ENCODE measurements around the gene TNFRSF1A. TPM values are rescaled to one million over a fixed set of nuclear protein-coding genes. Genes with fewer than 3 reads are reported as not detected.

Gene TNFRSF1A
- 34.3 and 40.2 TPM in 2 replicates for total RNA-seq (2014; rRNA removed; shearing (Covaris generic))

DNA sequence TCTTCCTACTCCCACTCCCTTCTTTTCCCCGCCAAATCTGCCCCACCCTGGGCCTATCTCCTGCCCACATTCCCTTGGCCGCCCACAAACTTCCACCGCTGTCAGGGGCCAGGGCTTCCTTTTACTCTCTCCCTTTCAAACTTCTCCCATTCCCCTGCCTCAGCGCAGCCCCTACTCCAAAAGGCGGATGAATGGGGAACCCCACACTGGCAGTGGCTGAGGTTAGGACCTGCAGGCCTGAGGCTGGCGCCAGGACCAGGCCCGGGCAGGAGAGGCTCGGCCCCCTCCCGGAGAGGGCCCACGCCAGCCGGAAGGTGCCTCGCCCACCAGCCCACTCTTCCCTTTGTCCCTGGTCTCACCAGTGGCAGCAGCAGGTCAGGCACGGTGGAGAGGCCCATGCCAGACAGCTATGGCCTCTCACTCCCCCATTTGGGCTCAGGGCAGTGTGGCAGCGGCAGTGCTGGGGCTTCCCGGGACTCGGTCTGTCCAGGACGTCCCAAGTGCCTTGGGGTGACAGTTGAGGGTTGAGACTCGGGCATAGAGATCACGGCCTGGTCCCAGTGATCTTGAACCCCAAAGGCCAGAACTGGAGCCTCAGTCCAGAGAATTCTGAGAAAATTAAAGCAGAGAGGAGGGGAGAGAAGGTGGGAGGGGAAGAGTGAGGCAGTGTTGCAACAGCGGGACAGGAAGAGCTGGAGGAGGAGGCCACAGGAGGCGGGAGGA, at the start of gene TNFRSF1A:
Gene TNFRSF1A (minus strand): TSS at position 660 of the 723 bp plus-strand sequence. CDS start 262 bp downstream, at position 398.
- Histone ChIP-seq H3K9me3 (replicated peaks) (no peaks in the 10 kb centered on the region), H3K36me3 (no peaks in the 10 kb centered on the region), H3K27me3 (no peaks in the 10 kb centered on the region), H3K4me1 (peaks cover 20% of the 10 kb centered on the region), H3K4me3 (peak within 1 kb of the TSS; percentile 93), H3K27ac (peak within 1 kb of the TSS; percentile 71)
- DNase-seq, result peak; percentile 62 to 76

DNA sequence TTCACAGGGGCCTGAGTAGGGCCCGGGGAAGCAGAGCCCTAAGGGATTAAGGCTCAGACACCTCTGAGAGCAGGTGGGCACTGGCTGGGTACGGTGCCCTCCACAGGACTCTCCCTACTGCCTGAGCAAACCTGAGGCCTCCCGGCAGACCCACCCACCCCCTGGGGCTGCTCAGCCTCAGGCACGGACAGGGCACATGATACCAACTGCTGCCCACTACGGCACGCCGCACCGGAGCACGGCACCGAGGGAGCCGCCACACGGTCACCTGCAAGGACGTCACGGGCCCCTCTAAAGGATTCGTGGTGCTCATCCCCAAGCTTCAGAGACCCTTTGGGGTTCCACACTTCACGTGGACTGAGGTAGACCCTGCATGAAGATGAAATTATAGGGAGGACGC, 49.1 kb upstream of the TNFRSF1A start:
- no peak overlapping the region for H3K4me3 ChIP-seq
- H3K27me3 ChIP-seq, result no peaks in the 10 kb centered on the region
- H3K36me3 ChIP-seq, result peaks cover 3% of the 10 kb centered on the region; the same call in 1 of the 2 replicates
- no peaks in the 10 kb centered on the region for H3K9me3 ChIP-seq (replicated peaks)
- no peaks in the 10 kb centered on the region for H3K4me1 ChIP-seq
- DNase-seq, result no peak
- H3K27ac ChIP-seq, result no peak overlapping the region

DNA sequence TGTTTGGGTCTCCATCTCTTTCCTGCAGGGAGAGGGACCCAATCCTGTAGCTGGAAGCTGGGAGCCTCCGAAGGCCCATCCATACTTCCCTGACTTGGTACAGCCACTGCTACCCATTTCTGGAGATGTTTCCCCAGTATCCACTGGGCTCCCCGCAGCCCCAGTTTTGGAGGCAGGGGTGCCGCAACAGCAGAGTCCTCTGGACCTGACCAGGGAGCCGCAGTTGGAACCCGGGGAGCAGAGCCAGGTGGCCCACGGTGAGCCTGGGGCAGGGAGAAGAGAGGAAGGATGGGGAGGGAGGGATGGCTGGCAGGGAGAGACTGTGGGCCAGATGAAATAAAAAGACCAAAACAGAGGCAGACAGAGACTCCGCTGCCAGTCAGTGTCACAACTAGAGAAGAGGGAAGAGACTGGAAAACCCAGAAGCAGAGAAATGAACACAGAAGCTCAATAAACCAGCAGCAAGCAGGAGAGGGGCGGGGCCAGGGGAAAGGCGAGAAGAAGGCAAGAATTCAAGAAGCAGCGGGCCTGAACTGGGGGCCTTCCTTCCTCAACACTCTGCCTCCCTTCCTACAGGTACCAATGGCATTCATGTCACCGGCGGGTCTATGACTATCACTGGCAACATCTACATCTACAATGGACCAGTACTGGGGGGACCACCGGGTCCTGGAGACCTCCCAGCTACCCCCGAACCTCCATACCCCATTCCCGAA, 48.4 kb upstream of the TNFRSF1A start:
- no peak for DNase-seq
- Histone ChIP-seq H3K9me3 (replicated peaks) (no peaks in the 10 kb centered on the region), H3K27ac (no peak overlapping the region), H3K4me1 (no peaks in the 10 kb centered on the region), H3K4me3 (no peak overlapping the region), H3K36me3 (peaks cover 3% of the 10 kb centered on the region; the same call in 1 of the 2 replicates), H3K27me3 (no peaks in the 10 kb centered on the region)

DNA sequence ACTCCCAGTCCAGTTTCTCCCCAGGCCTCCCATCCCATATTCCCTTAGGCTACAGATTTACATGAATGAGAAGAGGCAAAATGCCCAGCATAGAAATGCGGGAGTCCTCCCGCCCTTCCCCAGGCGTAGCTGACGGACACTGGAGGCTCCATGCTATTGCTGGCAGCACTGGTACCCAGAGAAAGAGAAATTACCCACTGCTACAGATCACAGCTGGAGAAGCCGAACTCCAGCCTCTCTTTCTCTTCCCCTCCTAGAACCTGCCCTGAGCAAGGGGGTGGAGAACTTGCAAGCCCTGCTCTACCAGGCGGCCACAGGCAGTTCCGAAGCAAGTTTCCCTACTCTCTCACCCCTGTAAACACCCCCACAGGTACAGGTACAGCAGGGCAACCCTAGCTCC, 45.7 kb upstream of the TNFRSF1A start:
- Histone ChIP-seq H3K4me1 (no peaks in the 10 kb centered on the region), H3K36me3 (peaks cover 3% of the 10 kb centered on the region; the same call in 1 of the 2 replicates), H3K27me3 (no peaks in the 10 kb centered on the region), H3K27ac (no peak overlapping the region), H3K9me3 (replicated peaks) (no peaks in the 10 kb centered on the region), H3K4me3 (no peak overlapping the region)
- no peak for DNase-seq

DNA sequence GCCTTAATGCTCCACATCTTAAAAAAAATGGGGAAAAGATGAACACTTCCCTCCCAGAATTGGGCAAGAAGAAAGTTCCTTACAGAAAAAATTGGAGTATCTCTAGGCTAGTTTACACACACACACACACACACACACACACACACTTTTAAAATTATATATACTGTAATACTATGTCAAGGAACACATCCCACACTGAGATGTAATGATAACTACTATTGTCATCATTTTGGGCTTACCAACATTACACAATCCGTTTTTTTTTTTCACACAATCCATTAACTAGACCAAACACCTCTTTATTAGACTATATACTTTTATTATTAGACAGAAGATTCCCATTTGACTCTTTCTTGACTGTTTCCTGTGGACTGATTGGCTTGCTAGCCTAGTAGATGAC, 44.6 kb upstream of the TNFRSF1A start:
- no peaks in the 10 kb centered on the region for H3K27me3 ChIP-seq
- no peak for DNase-seq
- H3K36me3 ChIP-seq, result peaks cover 3% of the 10 kb centered on the region; the same call in 1 of the 2 replicates
- no peak overlapping the region for H3K4me3 ChIP-seq
- H3K27ac ChIP-seq, result no peak overlapping the region
- no peaks in the 10 kb centered on the region for H3K9me3 ChIP-seq (replicated peaks)
- H3K4me1 ChIP-seq, result no peaks in the 10 kb centered on the region

DNA sequence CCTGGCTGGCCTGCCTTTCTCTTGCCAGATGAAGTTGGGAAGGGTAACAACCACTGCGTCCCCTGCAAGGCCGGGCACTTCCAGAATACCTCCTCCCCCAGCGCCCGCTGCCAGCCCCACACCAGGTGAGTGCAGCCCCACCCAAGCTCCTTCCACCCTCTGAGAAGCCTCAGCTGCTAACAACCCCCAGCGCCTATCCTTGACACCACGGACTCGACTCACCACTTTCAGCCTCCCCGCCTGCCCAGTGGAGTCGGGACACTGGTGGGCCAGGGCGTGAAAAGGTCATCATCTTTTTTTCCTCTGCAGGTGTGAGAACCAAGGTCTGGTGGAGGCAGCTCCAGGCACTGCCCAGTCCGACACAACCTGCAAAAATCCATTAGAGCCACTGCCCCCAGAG, 44.2 kb upstream of the TNFRSF1A start:
- Histone ChIP-seq H3K27ac (no peak overlapping the region), H3K27me3 (no peaks in the 10 kb centered on the region; the same call in 1 of the 2 replicates), H3K4me3 (no peak overlapping the region), H3K4me1 (no peaks in the 10 kb centered on the region), H3K36me3 (peaks cover 3% of the 10 kb centered on the region; the same call in 1 of the 2 replicates), H3K9me3 (replicated peaks) (no peaks in the 10 kb centered on the region)
- no peak for DNase-seq

DNA sequence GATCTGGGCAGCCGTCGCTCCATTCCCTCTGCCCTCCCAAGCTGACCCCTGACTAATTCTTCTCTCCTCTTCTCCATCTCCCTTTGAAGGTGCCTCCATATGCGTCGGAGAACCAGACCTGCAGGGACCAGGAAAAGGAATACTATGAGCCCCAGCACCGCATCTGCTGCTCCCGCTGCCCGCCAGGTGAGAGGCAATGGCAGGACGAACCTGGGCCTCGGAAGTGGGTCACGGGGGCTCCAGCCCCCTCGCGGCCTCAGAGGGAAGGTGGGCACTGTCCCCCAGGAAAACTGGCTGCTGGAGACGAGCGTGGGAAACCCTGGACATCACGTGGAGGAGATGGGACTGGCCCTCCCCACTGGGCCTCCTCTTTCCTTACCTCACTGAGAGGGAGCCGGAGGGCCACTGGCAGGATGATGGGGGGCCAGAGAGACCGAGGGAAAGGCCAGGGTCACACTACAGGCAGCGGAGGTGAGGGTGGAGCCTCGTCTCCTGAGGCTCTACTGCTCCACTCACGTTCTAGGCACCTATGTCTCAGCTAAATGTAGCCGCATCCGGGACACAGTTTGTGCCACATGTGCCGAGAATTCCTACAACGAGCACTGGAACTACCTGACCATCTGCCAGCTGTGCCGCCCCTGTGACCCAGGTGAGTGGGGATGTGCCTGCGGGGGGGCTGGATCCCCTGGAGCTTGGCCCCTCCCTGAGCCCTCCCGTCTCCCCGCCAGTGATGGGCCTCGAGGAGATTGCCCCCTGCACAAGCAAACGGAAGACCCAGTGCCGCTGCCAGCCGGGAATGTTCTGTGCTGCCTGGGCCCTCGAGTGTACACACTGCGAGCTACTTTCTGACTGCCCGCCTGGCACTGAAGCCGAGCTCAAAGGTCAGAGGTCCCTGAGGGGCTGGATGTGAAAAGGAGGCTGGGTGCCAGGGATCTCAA, 42.9 kb upstream of the TNFRSF1A start:
- H3K4me3 ChIP-seq, result peak overlapping the region; percentile 66
- H3K4me1 ChIP-seq, result no peaks in the 10 kb centered on the region
- no peaks in the 10 kb centered on the region for H3K9me3 ChIP-seq (replicated peaks)
- H3K36me3 ChIP-seq, result peaks cover 3% of the 10 kb centered on the region; the same call in 1 of the 2 replicates
- no peaks in the 10 kb centered on the region; the same call in 1 of the 2 replicates for H3K27me3 ChIP-seq
- peak overlapping the region; percentile 76 for H3K27ac ChIP-seq
- no peak for DNase-seq

DNA sequence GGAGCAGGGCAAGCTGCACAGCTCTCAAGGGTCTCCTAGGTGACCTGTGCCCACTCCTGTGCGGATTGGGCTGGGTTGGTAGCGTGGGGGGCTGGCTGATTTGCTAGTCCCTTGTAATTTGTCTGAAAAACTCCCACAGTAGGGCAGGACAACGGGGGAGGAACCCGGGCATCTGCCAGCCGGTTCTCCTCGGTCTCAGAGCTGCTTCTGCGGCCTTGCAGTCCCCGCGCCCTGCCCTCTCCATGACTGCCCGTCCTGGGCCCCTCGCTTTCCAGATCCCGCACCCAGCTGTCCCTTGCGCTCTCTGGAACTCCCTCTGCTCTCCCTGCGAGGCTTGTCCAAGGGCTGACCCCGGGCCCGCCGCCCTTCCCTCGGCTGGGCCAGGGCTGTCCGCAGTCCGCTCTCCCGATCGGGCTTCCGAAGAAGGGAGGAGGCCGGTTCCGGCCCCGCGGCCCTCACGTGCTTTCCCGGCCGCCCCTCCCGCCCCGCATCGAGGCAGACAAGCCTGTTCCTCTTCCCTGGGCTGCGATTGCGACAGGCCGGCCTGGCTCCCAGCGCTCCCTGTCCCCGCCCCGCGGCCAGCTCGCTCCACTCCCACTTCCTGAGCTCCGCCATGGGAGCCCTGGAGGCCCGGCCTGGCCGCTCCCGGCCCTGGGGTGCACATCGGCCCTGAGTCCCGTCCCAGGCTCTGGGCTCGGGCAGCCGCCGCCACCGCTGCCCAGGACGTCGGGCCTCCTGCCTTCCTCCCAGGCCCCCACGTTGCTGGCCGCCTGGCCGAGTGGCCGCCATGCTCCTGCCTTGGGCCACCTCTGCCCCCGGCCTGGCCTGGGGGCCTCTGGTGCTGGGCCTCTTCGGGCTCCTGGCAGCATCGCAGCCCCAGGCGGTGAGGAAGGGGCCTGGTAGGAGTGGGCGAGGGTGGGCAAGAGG, 42.0 kb upstream of the TNFRSF1A start, which contains the start of gene LTBR:
Gene LTBR (plus strand): TSS at position 591 of the 927 bp plus-strand sequence. CDS start 197 bp downstream, at position 788.
- peak; percentile 80 to 82 for DNase-seq
- Histone ChIP-seq H3K27ac (peak within 1 kb of the TSS; percentile 76), H3K27me3 (no peaks in the 10 kb centered on the region; the same call in 1 of the 2 replicates), H3K4me1 (no peaks in the 10 kb centered on the region), H3K9me3 (replicated peaks) (no peaks in the 10 kb centered on the region), H3K4me3 (peak within 1 kb of the TSS; percentile 66), H3K36me3 (peaks cover 3% of the 10 kb centered on the region; the same call in 1 of the 2 replicates)

DNA sequence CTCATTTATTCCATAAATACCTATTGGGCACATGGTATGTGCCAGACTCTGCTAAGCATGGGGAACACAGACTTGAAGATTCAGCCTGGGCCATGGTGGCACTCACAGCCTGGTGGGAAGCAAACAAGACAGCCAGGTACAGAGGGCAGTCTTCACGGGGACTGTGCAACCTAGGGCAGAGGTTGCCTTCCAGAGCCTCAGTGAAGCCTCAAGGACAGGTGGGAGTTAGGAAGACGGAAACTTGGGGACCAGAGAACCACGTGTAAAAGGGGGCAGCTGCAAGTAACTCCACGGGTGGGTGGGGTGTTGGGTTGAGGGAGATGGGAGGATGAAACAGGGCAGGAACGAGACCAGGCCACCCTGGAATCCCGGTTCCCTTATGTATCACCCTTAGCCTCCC, 41.1 kb upstream of the TNFRSF1A start:
- Histone ChIP-seq H3K4me3 (no peak overlapping the region), H3K27ac (no peak overlapping the region), H3K9me3 (replicated peaks) (no peaks in the 10 kb centered on the region), H3K4me1 (no peaks in the 10 kb centered on the region), H3K27me3 (no peaks in the 10 kb centered on the region; the same call in 1 of the 2 replicates), H3K36me3 (peaks cover 3% of the 10 kb centered on the region; the same call in 1 of the 2 replicates)
- DNase-seq, result no peak

DNA sequence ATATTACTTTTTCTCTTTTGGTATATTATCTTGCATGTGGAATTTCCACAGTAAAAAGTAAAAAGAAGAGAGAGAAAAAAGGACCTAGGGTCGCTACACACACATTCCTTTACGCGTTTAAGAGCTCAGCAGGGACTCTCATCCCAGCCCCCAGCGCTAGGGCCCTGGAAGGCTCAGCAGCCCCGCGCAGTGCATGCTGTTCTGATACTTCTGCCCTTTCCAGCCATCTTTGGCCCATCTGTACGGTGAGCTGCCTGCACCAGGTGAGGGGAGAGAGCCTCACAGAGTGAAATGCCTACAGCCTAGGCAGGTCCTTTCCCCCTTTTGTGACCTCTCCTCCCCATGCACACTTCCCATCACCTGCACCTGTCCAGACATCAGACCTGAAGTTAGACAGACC, 40.5 kb upstream of the TNFRSF1A start:
- no peak for DNase-seq
- H3K9me3 ChIP-seq (replicated peaks), result no peaks in the 10 kb centered on the region
- H3K4me3 ChIP-seq, result no peak overlapping the region
- H3K36me3 ChIP-seq, result peaks cover 3% of the 10 kb centered on the region; the same call in 1 of the 2 replicates
- no peaks in the 10 kb centered on the region for H3K4me1 ChIP-seq
- H3K27me3 ChIP-seq, result no peaks in the 10 kb centered on the region; the same call in 1 of the 2 replicates
- H3K27ac ChIP-seq, result no peak overlapping the region

DNA sequence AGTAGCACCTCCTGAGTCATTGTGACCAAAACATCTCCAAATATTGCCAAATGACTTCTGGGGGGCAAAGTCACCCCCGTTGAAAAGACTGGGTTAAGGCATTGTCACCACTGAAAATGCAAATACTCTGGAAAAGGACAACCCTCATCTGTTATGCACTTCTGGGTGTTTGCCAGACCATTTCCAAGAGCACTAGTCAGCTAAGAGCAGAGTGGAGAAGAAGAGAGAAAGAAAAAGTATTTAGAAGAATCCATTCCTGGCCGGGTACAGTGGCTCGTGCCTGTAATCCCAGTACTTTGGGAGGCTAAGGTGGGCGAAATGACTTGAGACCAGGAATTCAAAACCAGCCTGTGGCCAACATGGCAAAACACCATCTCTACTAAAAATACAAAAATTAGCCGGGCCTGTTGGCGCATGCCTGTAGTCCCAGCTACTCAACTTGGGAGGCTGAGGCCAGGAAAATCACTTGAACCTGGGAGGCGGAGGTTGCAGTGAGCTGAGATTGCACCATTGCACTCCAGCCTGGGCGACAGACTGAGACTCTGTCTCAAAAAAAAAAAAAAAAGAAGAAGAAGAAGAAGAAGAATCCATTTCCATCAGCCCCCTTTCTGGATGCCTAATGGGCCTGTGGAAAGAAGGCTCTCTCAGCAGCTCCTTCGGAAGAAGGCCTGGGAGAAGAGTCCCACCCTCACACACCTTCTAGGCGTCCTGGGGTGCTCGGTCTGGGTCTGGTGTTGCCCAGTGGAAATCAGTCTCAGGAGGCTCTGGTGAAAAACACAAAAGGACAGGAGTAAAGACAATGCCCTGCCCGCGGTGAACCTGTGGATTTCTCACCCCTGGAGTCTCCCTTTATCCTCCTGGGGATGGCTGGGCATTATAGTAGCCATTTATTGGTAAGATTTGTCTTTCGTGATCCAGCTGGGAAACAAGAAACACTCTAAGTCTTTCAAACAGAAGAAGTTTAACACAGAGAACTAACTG, 38.6 kb upstream of the TNFRSF1A start:
- H3K27ac ChIP-seq, result no peak overlapping the region
- no peak for DNase-seq
- no peaks in the 10 kb centered on the region for H3K9me3 ChIP-seq (replicated peaks)
- H3K4me1 ChIP-seq, result peaks cover 14% of the 10 kb centered on the region
- H3K27me3 ChIP-seq, result no peaks in the 10 kb centered on the region; the same call in 1 of the 2 replicates
- no peaks in the 10 kb centered on the region for H3K36me3 ChIP-seq
- no peak overlapping the region for H3K4me3 ChIP-seq

DNA sequence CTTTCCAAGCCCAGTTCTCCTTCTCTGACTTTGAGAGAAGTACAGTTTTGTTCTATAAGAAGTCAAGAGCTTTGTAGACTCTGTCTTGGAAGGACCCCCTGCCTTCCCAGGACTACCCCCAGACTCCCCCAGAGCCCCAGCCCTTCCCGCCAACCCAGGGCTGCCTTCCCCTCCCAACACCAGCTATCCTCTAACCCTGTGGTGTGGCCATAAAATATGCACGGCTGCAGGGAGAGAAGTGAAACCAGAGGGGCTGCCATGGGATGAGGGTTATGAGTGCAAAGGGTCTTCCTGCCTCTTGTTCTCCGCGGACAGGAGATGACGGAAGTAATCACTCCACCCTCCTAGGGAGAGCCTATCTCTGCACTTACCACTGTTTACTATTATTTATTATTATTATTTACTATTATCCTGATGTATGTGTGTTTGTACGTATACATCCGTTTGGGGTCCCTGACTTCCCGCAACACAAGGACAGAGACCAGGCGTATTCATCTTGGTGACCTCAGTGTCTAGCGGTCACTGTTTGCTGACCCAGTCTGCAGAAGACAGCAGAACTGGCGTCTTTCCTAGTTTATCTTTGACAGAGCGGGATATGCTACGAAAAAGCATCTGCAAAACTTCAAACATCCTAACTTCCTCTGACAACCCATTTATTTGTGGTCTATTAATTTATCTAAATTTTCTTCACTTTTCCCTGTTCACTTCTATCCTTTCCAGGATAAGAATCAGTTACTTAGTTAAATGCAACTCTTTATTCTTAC, 37.0 kb upstream of the TNFRSF1A start:
- H3K27me3 ChIP-seq, result no peaks in the 10 kb centered on the region; the same call in 1 of the 2 replicates
- H3K9me3 ChIP-seq (replicated peaks), result no peaks in the 10 kb centered on the region
- H3K36me3 ChIP-seq, result no peaks in the 10 kb centered on the region
- H3K4me1 ChIP-seq, result peaks cover 14% of the 10 kb centered on the region
- H3K27ac ChIP-seq, result no peak overlapping the region
- no peak for DNase-seq
- no peak overlapping the region for H3K4me3 ChIP-seq

Measured in SJCRH30 (cell line).